Right lobe of liver (tissue), 4 donors: ENCODE data around the gene HARBI1.

Experiments
- CTCF ChIP-seq, 4 donors: fragments of 200-600 bp in 3 of 4; fragments of 450-650 bp in 1 of 4; IDR thresholded peaks; one replicate each; pipeline versions ENCODE4 v1.5.1 to v1.8.0; 2016 to 2022; ENCODE audit warnings: antibody characterized with exemption in 4 of 4, mild to moderate bottlenecking in 2 of 4
- POLR2A ChIP-seq: fragments of 450-650 bp; IDR thresholded peaks from one replicate; pipeline ENCODE4 v1.6.1; 2017; ENCODE audit warnings: antibody characterized with exemption, mild to moderate bottlenecking
- donor health status: DM: no; HTN: no; CAD: no.
- donor health status: DM: no; HTN: no; CAD: no.
- donor health status: DM: no; HTN: yes; CAD: no.

- TF ChIP-seq CTCF (IDR thresholded peaks at IDR 0.05) (no peak), POLR2A (no peak)
Observed at GRCh38 chr11:46617972-46618314, 916 bp upstream of the HARBI1 start.
